ENCODE results near the gene MITF. TPM values are rescaled to one million over a fixed set of nuclear protein-coding genes. Genes with fewer than 3 reads are reported as not detected.

Gene MITF
- total and polyA plus RNA-seq, 2 of the 4 experiments (the other 2 are of a cell fraction) = 6.5 to 16.7 TPM

DNA sequence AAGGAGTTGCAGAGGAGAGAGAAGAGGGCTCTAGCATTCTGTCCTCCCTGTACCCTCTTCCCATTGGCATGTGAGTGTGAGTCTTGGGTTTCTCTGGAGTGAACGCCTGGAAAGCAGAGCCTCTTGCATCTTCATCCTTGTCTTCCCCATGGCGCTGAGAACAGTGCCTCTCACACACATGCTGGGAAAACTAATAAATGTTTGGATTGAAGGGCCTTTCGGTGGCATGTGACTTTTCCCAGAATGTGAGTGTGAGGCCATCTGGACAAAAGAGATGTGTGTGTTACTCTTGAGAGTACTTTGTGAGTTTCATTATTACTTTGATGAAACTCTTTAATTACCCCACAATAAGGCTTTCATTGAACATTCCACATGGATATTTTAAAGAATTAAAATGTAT is 122.3 kb downstream of the MITF start:
- Histone ChIP-seq H3K56ac (ENCODE audit: extremely low read depth, insufficient read depth, low read length) (no peak overlapping the region), H2BK120ac (ENCODE audit: low read depth, low read length) (peak overlapping the region; percentile 86), H3K27ac (ENCODE audit: insufficient read depth, low read length) (peak overlapping the region; percentile 12; the same call in 1 of the 2 replicates), H3K14ac (replicated peaks; ENCODE audit: low read depth, low read length) (peak overlapping the region; percentile 79), H3K4me1 (ENCODE audit: control insufficient read depth, insufficient read depth, low read length) (peaks cover 24% of the 10 kb centered on the region), H3K4ac (ENCODE audit: low read depth, low read length) (peak overlapping the region; percentile 84), H3K9ac (ENCODE audit: low read depth, low read length) (no peak overlapping the region), H3K9me1 (ENCODE audit: insufficient read depth, low read length) (peaks cover 16% of the 10 kb centered on the region), H3K27me3 (ENCODE audit: control insufficient read depth, insufficient read depth, low read length) (no peaks in the 10 kb centered on the region), H2AFZ (replicated peaks; ENCODE audit: low read length, poor library complexity) (no peak overlapping the region), H2BK15ac (ENCODE audit: low read depth, low read length) (peak overlapping the region; percentile 82; the same call in 2 of the 3 replicates), H3K36me3 (ENCODE audit: control insufficient read depth, insufficient read depth, low read length) (no peaks in the 10 kb centered on the region), H2BK5ac (ENCODE audit: low read depth, low read length, poor library complexity, severe bottlenecking) (peak overlapping the region; percentile 5), H3K18ac (ENCODE audit: low read depth, low read length) (peak overlapping the region; percentile 14), H3K9me3 (ENCODE audit: control insufficient read depth, insufficient read depth, low read length) (no peaks in the 10 kb centered on the region), H3K79me1 (ENCODE audit: low read depth in 1 of 2, low read length in 2 of 2) (peaks cover 33 to 37% of the 10 kb centered on the region in 2 experiments; a peak in 3 of 4 replicates), H3K23ac (ENCODE audit: low read depth, low read length) (peak overlapping the region; percentile 52; the same call in 1 of the 2 replicates), H4K8ac (ENCODE audit: low read depth in 2 of 2, low read length in 2 of 2) (peak overlapping the region; percentile 37 to 80; a peak in 3 of 4 replicates), H2AK9ac (replicated peaks; ENCODE audit: low read depth, low read length, poor library complexity) (no peak overlapping the region), H3K4me2 (ENCODE audit: low read depth, low read length) (no peak overlapping the region), H2AK5ac (ENCODE audit: low read depth, low read length) (peak overlapping the region; percentile 91), H4K20me1 (ENCODE audit: insufficient read depth, low read length) (no peaks in the 10 kb centered on the region), H4K91ac (ENCODE audit: insufficient read depth, low read depth, low read length) (peak overlapping the region; percentile 88), H3K4me3 (ENCODE audit: insufficient read depth, low read depth, low read length) (no peak overlapping the region), H2BK20ac (ENCODE audit: low read depth, low read length) (peak overlapping the region; percentile 92), H4K5ac (ENCODE audit: low read depth, low read length) (peak overlapping the region; percentile 93)
- no TSS peak for BruUV-seq (replicated peaks)
- intact Hi-C loops (cut with micrococcal nuclease) = loop anchor here (10.0 kb wide), 1 partner anchor 777 kb away; the partner anchor contains the start of genes ARL6IP5 and UBA3
- no CpG with 5 or more reads among the region's 3 CpGs for WGBS, 2 experiments (ENCODE audit: extremely low coverage in 2 of 2, insufficient read length in 1 of 2)
- DNase-seq = no peak
- no peak for ATAC-seq (ENCODE audit: low read depth)
- TF ChIP-seq NFE2L2 (IDR thresholded peaks at IDR 0.05; ENCODE audit: low read depth, low read length) (no peak), POLR2A (IDR thresholded peaks at IDR 0.05; ENCODE audit: low read depth, low read length) (no peak), SMC3 (IDR thresholded peaks at IDR 0.05; ENCODE audit: low read depth, low read length) (no peak), RCOR1 (IDR thresholded peaks at IDR 0.05; ENCODE audit: insufficient replicate concordance, low read length) (no peak), RFX5 (IDR thresholded peaks at IDR 0.05; ENCODE audit: low read depth, low read length) (no peak), BHLHE40 (IDR thresholded peaks at IDR 0.05; ENCODE audit: low read depth, low read length) (no peak), CEBPB (IDR thresholded peaks at IDR 0.05; ENCODE audit: low read depth, low read length) (no peak), CHD1 (IDR thresholded peaks at IDR 0.05; ENCODE audit: low read depth, low read length) (no peak), FOS (IDR thresholded peaks at IDR 0.05; ENCODE audit: low read depth, low read length) (no peak), MAZ (IDR thresholded peaks at IDR 0.05; ENCODE audit: borderline replicate concordance, low read depth, low read length) (no peak), RAD21 (IDR thresholded peaks at IDR 0.05; ENCODE audit: low read length) (no peak), MXI1 (IDR thresholded peaks at IDR 0.05; ENCODE audit: borderline replicate concordance, low read depth, low read length) (no peak), MAFK (IDR thresholded peaks at IDR 0.05; ENCODE audit: low read depth, low read length) (no peak)
- TF ChIP-seq, protein P1, sequence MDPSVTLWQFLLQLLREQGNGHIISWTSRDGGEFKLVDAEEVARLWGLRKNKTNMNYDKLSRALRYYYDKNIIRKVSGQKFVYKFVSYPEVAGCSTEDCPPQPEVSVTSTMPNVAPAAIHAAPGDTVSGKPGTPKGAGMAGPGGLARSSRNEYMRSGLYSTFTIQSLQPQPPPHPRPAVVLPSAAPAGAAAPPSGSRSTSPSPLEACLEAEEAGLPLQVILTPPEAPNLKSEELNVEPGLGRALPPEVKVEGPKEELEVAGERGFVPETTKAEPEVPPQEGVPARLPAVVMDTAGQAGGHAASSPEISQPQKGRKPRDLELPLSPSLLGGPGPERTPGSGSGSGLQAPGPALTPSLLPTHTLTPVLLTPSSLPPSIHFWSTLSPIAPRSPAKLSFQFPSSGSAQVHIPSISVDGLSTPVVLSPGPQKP (IDR thresholded peaks at IDR 0.05; ENCODE audit: borderline replicate concordance, low read depth, low read length) = no peak
- TF ChIP-seq, protein P2, sequence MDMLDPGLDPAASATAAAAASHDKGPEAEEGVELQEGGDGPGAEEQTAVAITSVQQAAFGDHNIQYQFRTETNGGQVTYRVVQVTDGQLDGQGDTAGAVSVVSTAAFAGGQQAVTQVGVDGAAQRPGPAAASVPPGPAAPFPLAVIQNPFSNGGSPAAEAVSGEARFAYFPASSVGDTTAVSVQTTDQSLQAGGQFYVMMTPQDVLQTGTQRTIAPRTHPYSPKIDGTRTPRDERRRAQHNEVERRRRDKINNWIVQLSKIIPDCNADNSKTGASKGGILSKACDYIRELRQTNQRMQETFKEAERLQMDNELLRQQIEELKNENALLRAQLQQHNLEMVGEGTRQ (IDR thresholded peaks at IDR 0.05; ENCODE audit: low read depth, low read length) = no peak
- TF ChIP-seq, protein P3, sequence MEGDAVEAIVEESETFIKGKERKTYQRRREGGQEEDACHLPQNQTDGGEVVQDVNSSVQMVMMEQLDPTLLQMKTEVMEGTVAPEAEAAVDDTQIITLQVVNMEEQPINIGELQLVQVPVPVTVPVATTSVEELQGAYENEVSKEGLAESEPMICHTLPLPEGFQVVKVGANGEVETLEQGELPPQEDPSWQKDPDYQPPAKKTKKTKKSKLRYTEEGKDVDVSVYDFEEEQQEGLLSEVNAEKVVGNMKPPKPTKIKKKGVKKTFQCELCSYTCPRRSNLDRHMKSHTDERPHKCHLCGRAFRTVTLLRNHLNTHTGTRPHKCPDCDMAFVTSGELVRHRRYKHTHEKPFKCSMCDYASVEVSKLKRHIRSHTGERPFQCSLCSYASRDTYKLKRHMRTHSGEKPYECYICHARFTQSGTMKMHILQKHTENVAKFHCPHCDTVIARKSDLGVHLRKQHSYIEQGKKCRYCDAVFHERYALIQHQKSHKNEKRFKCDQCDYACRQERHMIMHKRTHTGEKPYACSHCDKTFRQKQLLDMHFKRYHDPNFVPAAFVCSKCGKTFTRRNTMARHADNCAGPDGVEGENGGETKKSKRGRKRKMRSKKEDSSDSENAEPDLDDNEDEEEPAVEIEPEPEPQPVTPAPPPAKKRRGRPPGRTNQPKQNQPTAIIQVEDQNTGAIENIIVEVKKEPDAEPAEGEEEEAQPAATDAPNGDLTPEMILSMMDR (conservative IDR thresholded peaks at IDR 0.05; ENCODE audit: low read depth, low read length) = no peak
- dilution Hi-C loops (cut with HindIII; ENCODE audit: low sequenced_read_pairs, unreplicated experiment) = no loop called here
- in situ Hi-C loops (cut with MboI; ENCODE audit: low sequenced_read_pairs) = no loop called here
- ChIA-PET CTCF (no interaction called here), POLR2A (ENCODE audit: unreplicated experiment) (no interaction called here)

All from IMR-90 (cell line).